Measurements from ENCODE around the gene HOXD8.

Gene HOXD8

GRCh38 chr2:176103742-176104315, 25.7 kb upstream of the HOXD8 start (continued):
- TF ChIP-seq ZNF362 (tag by site-specific recombination; IDR thresholded peaks at IDR 0.05) (peak; percentile 81), PATZ1 (tag by site-specific recombination; IDR thresholded peaks at IDR 0.05) (peak; percentile 18; the same call in 1 of the 2 replicates), ZNF324 (tag by site-specific recombination; IDR thresholded peaks at IDR 0.05) (no peak), ZNF398 (tag by site-specific recombination; IDR thresholded peaks at IDR 0.05) (peak; percentile 92), ZBTB8A (tag by site-specific recombination; IDR thresholded peaks at IDR 0.05) (peak; percentile 9; the same call in 1 of the 2 replicates), HIC1 (tag by site-specific recombination; IDR thresholded peaks at IDR 0.05) (no peak)

- CTCF ChIA-PET = interaction anchor here (0.6 to 2.2 kb wide), 8 partner anchors 15 to 1410 kb away, joined by 3 to 4 read pairs (median 4); no protein-coding TSS in a partner anchor
- H3K4me3 ChIP-seq (ENCODE audit: low read depth, low read length) = peak overlapping the region; percentile 74
- no peaks in the 10 kb centered on the region for H3K9me3 ChIP-seq (ENCODE audit: control insufficient read depth, insufficient read depth, low read depth, low read length)
- peaks cover 4% of the 10 kb centered on the region for H3K4me1 ChIP-seq (ENCODE audit: control insufficient read depth, insufficient read depth, low read length)
- POLR2A ChIA-PET = interaction anchor here (0.8 to 4.2 kb wide), 11 partner anchors 9 to 741 kb away, joined by 3 to 75 read pairs (median 5); partner anchors contain the start of genes HOXD13, HOXD8 and LNPK
- H3K27ac ChIP-seq (ENCODE audit: extremely low read depth, low read depth, low read length) = peak overlapping the region; percentile 100
- H3K36me3 ChIP-seq (ENCODE audit: control insufficient read depth in 2 of 2, insufficient read depth in 1 of 2, low read length in 2 of 2) = peaks cover 0 to 8% of the 10 kb centered on the region in 2 experiments; a peak in 2 of 3 replicates
- TF ChIP-seq ZBTB8A (tag by site-specific recombination; IDR thresholded peaks at IDR 0.05) = peak; percentile 1
- peak; percentile 77 for TF ChIP-seq YY1 (tag by site-specific recombination; IDR thresholded peaks at IDR 0.05)
- no peak for TF ChIP-seq KLF16 (tag by site-specific recombination; IDR thresholded peaks at IDR 0.05)
- peak; percentile 43 for TF ChIP-seq PRDM1 (tag by site-specific recombination; IDR thresholded peaks at IDR 0.05)
- TF ChIP-seq KLF1 (tag by site-specific recombination; IDR thresholded peaks at IDR 0.05) = no peak
- peak; percentile 66 for TF ChIP-seq ZNF561 (tag by site-specific recombination; IDR thresholded peaks at IDR 0.05; ENCODE audit: borderline replicate concordance)
- peak; percentile 30; the same call in 1 of the 2 replicates for TF ChIP-seq ZFP37 (tag by site-specific recombination; IDR thresholded peaks at IDR 0.05)
- peak; percentile 86 for TF ChIP-seq ZNF335 (tag by site-specific recombination; conservative IDR thresholded peaks at IDR 0.05)
- peak; percentile 96 for TF ChIP-seq CTCF (tag by site-specific recombination; IDR thresholded peaks at IDR 0.05)
- peak; percentile 42 for TF ChIP-seq PRDM10 (tag by site-specific recombination; IDR thresholded peaks at IDR 0.05)
- TF ChIP-seq ZNF488 (tag by site-specific recombination; IDR thresholded peaks at IDR 0.05) = 0 out of 2 replicates have a peak, but pooled peaks have one; percentile 15
- peak; percentile 84; the same call in 1 of the 2 replicates for TF ChIP-seq HOXD13 (CRISPR knock-in tag; IDR thresholded peaks at IDR 0.05; ENCODE audit: borderline replicate concordance)
- TF ChIP-seq MZF1 (tag by site-specific recombination; IDR thresholded peaks at IDR 0.05; ENCODE audit: borderline replicate concordance) = peak; percentile 64; the same call in 1 of the 2 replicates
- peak; percentile 31; the same call in 1 of the 2 replicates for TF ChIP-seq ZBTB20 (tag by site-specific recombination; IDR thresholded peaks at IDR 0.05)
Observed at GRCh38 chr2:176104316-176105077, 25.0 kb upstream of the HOXD8 start.
